Right atrium auricular region (tissue), 2 donors: Measurements from ENCODE around the gene MAPK4. TPM values are rescaled to one million over a fixed set of nuclear protein-coding genes. Genes with fewer than 3 reads are reported as not detected.

ENCODE experiments used
- DNase-seq: peaks from one replicate; pipeline ENCODE4 v3.0.0-alpha.2; 2019; ENCODE audit warnings: low spot score
- H3K27ac ChIP-seq, 2 donors: fragments of 200-600 bp; sonication (generic); 1 replicate in 1 of 2; 2 replicates in 1 of 2; pipeline ENCODE4 v1.5.1; 2016 to 2019
- H3K27me3 ChIP-seq, 2 donors: fragments of 200-600 bp; sonication (generic); one replicate each; pipeline versions ENCODE4 v1.5.1 to v1.6.0; 2017 to 2019
- H3K36me3 ChIP-seq: fragments of 200-600 bp; sonication (generic); one replicate; pipeline ENCODE4 v1.5.1; 2016
- H3K4me1 ChIP-seq, 2 donors: fragments of 200-600 bp; sonication (generic); one replicate each; pipeline versions ENCODE4 v1.5.1 to v1.6.0; 2017 to 2019
- H3K4me3 ChIP-seq, 2 donors: fragments of 200-600 bp; sonication (generic); 1 replicate in 1 of 2; 2 replicates in 1 of 2; pipeline ENCODE4 v1.5.1; 2017 to 2019; ENCODE audit warnings: mild to moderate bottlenecking in 1 of 2, moderate library complexity in 1 of 2
- H3K9me3 ChIP-seq, 2 donors: fragments of 200-600 bp; sonication (generic); one replicate each; pipeline ENCODE4 v1.5.1; 2019
- total RNA-seq, 2 donors: library from RNA; depleted of rRNA; stranded (reverse); fragments of >200 nt; gene quantifications; one replicate each; pipeline ENCODE4 v1.1.0, GENCODE V29; 2016
- TF ChIP-seq, protein P1 (sequence below), 2 donors: fragments of 200-600 bp; sonication (generic); IDR thresholded peaks; one replicate each; pipeline ENCODE4 v1.5.1; 2019; ENCODE audit warnings: antibody characterized with exemption in 2 of 2

The MAPK4 gene
- total RNA-seq, 2 donors from 2014 or later, result 17.9 to 101 TPM

DNA sequence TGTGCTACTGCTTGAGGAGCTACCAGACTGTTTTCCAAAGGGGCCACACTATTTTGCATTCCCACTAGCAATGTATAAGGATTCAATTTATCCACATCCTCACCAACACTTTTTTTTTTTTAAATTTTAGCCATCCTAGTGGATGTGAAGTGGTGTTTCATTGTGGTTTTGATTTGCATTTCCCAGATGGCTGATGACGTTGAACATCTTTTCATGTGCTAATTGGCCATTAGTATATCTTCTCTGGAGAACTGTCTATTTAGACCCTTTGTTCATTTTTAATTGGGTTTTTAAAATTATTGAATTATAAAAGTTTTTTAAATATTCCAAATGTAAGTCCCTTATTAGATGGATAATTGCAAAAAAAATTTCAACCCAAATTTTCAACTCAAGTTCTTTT lies 121.1 kb downstream of the MAPK4 start:
- H3K9me3 ChIP-seq, result no peaks in the 10 kb centered on the region
- no peaks in the 10 kb centered on the region for H3K4me1 ChIP-seq
- DNase-seq, result no peak
- H3K27ac ChIP-seq, result no peak overlapping the region
- no peak overlapping the region for H3K4me3 ChIP-seq
- H3K27me3 ChIP-seq, result no peaks in the 10 kb centered on the region
- TF ChIP-seq, protein P1, sequence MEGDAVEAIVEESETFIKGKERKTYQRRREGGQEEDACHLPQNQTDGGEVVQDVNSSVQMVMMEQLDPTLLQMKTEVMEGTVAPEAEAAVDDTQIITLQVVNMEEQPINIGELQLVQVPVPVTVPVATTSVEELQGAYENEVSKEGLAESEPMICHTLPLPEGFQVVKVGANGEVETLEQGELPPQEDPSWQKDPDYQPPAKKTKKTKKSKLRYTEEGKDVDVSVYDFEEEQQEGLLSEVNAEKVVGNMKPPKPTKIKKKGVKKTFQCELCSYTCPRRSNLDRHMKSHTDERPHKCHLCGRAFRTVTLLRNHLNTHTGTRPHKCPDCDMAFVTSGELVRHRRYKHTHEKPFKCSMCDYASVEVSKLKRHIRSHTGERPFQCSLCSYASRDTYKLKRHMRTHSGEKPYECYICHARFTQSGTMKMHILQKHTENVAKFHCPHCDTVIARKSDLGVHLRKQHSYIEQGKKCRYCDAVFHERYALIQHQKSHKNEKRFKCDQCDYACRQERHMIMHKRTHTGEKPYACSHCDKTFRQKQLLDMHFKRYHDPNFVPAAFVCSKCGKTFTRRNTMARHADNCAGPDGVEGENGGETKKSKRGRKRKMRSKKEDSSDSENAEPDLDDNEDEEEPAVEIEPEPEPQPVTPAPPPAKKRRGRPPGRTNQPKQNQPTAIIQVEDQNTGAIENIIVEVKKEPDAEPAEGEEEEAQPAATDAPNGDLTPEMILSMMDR (IDR thresholded peaks at IDR 0.05), result no peak
- H3K36me3 ChIP-seq, result no peaks in the 10 kb centered on the region

DNA sequence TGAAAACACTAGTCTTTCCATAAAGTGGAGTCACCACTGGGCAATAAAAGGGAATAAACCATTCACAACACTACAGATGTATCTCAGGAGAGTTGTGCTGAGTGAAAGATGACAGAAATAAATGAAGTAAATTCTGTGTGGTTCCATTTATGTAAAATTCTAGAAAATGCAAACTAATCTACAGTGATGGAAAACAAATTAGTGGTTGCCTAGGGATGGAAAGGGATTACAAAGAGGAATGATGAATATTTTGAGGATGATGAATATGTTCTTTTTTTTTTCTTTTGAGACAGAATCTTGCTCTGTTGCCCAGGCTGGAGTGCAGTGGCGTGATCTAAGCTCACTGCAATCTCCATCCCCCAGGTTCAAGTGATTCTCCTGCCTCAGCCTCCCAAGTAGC lies 123.0 kb downstream of the MAPK4 start:
- no peaks in the 10 kb centered on the region for H3K36me3 ChIP-seq
- H3K9me3 ChIP-seq, result no peaks in the 10 kb centered on the region
- TF ChIP-seq, protein P1 (IDR thresholded peaks at IDR 0.05), result no peak
- DNase-seq, result no peak
- no peak overlapping the region for H3K4me3 ChIP-seq
- H3K27me3 ChIP-seq, result no peaks in the 10 kb centered on the region
- no peaks in the 10 kb centered on the region for H3K4me1 ChIP-seq
- no peak overlapping the region for H3K27ac ChIP-seq

GRCh38 chr18:50686409-50686808 lies 126.5 kb downstream of the MAPK4 start:
- Histone ChIP-seq H3K27me3 (no peaks in the 10 kb centered on the region), H3K36me3 (no peaks in the 10 kb centered on the region), H3K9me3 (no peaks in the 10 kb centered on the region), H3K4me3 (no peak overlapping the region), H3K4me1 (no peaks in the 10 kb centered on the region), H3K27ac (no peak overlapping the region)
- DNase-seq, result no peak
- TF ChIP-seq, protein P1 (IDR thresholded peaks at IDR 0.05), result no peak

DNA sequence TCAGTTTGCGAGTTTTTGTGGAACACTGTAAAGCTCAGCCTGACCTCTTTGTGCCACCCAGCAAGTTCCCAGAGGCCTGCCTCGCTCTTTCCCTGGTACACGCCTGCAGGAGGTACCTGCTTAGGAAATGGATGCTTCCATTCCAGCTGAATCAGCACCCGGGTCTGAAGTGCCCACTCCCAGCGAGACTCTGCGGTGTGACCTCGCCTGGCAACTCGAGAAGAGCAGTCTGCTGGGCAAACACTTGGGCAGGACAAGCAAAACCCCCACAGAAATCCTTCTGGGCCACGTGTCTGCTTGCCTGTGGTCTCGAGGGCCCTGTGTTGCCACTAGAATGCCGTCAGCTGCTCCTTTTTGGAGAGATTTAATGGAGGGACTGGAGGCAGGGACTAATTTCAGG lies 127.6 kb downstream of the MAPK4 start:
- Histone ChIP-seq H3K9me3 (no peaks in the 10 kb centered on the region), H3K4me1 (no peaks in the 10 kb centered on the region), H3K36me3 (no peaks in the 10 kb centered on the region), H3K27ac (no peak overlapping the region), H3K27me3 (no peaks in the 10 kb centered on the region), H3K4me3 (no peak overlapping the region)
- TF ChIP-seq, protein P1 (IDR thresholded peaks at IDR 0.05), result no peak
- no peak for DNase-seq

- H3K4me3 ChIP-seq, result no peak overlapping the region
- no peaks in the 10 kb centered on the region for H3K27me3 ChIP-seq
- TF ChIP-seq, protein P1 (IDR thresholded peaks at IDR 0.05), result no peak
- H3K27ac ChIP-seq, result no peak overlapping the region
- no peaks in the 10 kb centered on the region for H3K36me3 ChIP-seq
- no peaks in the 10 kb centered on the region for H3K9me3 ChIP-seq
- H3K4me1 ChIP-seq, result no peaks in the 10 kb centered on the region
- DNase-seq, result no peak
Measured at GRCh38 chr18:50689578-50689977, 129.7 kb downstream of the MAPK4 start.

DNA sequence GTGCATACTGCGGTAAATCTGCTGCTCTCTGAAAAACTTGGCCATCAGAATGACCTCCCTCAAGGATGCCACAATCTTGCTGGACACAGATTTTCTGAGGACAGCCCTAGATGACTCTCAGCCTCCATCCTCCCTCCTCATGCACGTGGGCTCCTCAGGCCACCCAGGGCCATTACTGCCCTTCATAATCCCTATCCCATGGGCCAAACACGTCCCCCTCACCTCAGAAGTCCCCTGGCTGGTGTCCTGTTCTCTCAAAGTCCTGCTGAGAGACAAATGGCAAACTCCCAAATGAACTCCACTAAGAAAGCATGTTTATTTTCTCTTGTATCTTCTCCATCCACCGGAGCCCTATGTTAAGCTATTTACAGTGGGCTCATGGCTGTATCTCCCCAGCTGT lies 134.3 kb downstream of the MAPK4 start:
- H3K4me3 ChIP-seq, result no peak overlapping the region
- H3K9me3 ChIP-seq, result no peaks in the 10 kb centered on the region
- H3K27me3 ChIP-seq, result no peaks in the 10 kb centered on the region
- TF ChIP-seq, protein P1 (IDR thresholded peaks at IDR 0.05), result no peak
- no peaks in the 10 kb centered on the region for H3K36me3 ChIP-seq
- DNase-seq, result no peak
- H3K4me1 ChIP-seq, result no peaks in the 10 kb centered on the region
- H3K27ac ChIP-seq, result peak overlapping the region in 1 of 2 donors; percentile 50
